Retinal pigment epithelial cell (primary cell): Measurements from ENCODE around the gene MAST4.

Experiments
- DNase-seq: peaks from one replicate; pipeline ENCODE4 v3.0.0-alpha.2; 2010; ENCODE audit warnings: low read depth
- H3K4me3 ChIP-seq: 2 replicates; pipeline ENCODE4 v1.5.1; 2011; ENCODE audit warnings: mild to moderate bottlenecking, low read length, control low read depth, moderate library complexity
- TF ChIP-seq, protein P1 (sequence below): conservative IDR thresholded peaks from 2 replicates; pipeline ENCODE4 v1.5.1; 2011; ENCODE audit warnings: low read depth, low read length, control low read depth, inconsistent platforms

The MAST4 gene

DNA sequence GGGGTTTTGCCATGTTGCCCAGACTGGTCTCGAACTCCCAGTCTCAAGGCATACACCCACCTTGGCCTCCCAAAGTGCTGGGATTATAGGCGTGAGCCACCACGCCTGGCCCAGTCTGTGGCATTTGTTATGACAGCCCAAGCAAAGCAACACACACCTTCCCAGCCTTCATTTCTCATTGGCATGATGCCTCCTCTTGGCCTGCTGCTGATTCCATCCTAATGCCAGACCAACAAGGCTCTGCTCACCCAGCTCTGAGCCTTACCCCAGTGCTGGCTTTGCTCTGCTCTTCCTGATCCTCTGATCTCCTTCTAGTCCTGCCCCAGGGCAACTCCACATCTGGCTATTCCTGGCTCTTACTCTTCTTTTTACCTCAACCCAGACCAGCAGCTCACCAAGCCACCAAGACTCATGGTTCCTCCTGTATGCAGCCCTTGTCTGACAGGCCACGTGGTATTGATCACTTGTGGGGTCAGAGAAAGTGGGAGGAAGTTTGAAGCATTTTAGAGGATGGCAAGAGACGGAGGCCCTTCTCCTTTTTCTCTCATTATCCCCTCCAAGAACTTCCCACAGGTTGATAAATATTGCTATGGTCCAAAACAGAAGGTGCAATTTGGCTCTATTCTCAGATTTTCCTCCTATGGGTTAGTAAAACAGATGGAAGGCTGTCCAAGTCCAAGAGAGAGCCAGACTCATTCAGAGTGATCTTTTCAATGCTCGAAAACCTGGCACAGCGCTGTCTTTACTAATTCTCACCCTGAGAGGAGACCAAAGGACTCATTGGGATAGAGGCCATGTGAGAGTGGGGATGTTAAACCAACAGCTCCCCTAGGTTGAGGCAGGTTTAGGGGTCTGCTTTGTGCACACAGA is 599.4 kb downstream of the MAST4 start:
- no peak overlapping the region for H3K4me3 ChIP-seq
- TF ChIP-seq, protein P1, sequence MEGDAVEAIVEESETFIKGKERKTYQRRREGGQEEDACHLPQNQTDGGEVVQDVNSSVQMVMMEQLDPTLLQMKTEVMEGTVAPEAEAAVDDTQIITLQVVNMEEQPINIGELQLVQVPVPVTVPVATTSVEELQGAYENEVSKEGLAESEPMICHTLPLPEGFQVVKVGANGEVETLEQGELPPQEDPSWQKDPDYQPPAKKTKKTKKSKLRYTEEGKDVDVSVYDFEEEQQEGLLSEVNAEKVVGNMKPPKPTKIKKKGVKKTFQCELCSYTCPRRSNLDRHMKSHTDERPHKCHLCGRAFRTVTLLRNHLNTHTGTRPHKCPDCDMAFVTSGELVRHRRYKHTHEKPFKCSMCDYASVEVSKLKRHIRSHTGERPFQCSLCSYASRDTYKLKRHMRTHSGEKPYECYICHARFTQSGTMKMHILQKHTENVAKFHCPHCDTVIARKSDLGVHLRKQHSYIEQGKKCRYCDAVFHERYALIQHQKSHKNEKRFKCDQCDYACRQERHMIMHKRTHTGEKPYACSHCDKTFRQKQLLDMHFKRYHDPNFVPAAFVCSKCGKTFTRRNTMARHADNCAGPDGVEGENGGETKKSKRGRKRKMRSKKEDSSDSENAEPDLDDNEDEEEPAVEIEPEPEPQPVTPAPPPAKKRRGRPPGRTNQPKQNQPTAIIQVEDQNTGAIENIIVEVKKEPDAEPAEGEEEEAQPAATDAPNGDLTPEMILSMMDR: no peak
- no peak for DNase-seq

DNA sequence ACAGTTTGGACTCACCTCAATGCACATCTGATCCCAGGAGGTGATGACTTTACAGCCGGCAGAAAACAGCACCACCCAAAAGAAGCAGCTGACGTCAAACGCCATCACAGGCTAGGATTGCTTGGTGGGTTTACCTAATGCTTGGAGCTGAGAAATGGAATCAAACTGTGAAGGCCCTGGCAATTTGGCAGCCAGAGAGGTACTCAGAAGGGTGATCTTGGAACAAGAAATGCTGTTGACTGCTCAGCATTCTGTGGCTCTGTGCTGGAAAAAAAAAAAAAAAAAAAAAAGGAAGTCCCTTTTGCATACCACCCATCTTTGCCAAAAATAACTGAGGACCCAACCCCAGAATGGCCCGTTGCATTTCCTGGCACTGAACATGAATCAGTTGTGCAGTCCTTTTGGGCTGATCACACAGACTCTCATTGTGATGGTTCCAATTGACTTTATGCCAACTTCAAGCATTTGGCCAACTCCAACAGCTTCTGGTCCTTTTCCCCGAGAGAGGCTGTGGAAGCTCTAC is 600.4 kb downstream of the MAST4 start, which contains the start of gene CD180:
Gene CD180 (minus strand): TSS at position 263 of the 523 bp plus-strand sequence. CDS start 158 bp downstream, at position 105.
- TF ChIP-seq, protein P1: no peak
- H3K4me3 ChIP-seq: no peak within 1 kb of the TSS
- no peak for DNase-seq

DNA sequence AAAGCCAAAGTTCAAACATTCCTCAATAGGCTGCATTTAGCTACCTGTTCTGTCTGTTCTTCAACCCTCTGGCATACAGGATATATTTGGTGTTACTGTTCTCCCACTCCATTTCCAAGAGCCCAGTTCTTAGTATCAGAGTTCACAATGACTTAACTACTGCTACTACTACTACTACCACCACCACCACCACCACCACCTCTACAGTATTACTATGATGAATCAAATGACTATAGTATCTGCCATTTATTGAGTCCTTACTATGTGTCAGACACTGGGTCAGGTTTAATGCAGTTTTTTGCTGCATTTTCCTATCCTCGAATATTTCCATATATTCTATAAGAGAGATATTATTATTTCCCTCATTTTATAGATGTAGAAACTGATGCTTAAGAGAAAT is 601.3 kb downstream of the MAST4 start:
- no peak overlapping the region for H3K4me3 ChIP-seq
- DNase-seq: no peak
- TF ChIP-seq, protein P1: no peak

DNA sequence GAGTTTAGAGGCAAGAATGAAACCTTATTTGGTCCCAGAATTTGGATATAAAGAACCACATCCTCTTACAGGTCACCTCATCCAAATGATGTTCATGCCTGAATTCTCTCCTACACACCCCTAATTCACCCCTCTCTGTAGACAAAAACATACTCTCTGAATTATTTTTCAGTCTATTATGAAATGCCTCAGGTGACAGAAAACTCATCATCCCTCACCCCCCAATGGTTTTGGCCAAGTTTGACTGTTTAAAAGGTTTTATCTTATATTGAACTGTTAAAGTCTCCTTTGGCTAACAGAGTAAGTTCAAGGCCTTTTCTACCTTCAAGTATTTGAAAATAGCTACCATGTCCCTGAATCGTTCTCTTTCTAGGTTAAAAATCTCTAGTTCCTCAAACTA is 602.7 kb downstream of the MAST4 start:
- no peak for DNase-seq
- TF ChIP-seq, protein P1: no peak
- no peak overlapping the region for H3K4me3 ChIP-seq

DNA sequence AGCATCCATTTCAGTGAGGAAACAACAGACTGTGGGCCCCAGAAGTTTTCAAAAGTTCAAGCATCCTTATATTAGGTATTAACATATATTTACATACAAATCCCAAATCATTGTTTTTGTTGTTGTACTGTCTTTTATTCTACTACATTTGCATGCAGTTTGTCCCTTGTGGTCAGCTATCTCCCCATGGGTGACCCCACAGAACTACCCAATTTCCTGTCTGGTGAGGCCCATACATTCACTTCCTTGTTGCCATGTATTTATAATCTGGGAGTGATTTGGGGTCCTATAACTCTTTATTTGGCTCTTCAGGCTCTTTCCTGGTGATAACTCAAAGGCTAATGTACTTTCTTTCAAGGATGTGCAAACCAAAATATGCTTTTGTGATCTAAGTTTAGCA is 603.7 kb downstream of the MAST4 start:
- no peak for DNase-seq
- H3K4me3 ChIP-seq: no peak overlapping the region
- TF ChIP-seq, protein P1: no peak

DNA sequence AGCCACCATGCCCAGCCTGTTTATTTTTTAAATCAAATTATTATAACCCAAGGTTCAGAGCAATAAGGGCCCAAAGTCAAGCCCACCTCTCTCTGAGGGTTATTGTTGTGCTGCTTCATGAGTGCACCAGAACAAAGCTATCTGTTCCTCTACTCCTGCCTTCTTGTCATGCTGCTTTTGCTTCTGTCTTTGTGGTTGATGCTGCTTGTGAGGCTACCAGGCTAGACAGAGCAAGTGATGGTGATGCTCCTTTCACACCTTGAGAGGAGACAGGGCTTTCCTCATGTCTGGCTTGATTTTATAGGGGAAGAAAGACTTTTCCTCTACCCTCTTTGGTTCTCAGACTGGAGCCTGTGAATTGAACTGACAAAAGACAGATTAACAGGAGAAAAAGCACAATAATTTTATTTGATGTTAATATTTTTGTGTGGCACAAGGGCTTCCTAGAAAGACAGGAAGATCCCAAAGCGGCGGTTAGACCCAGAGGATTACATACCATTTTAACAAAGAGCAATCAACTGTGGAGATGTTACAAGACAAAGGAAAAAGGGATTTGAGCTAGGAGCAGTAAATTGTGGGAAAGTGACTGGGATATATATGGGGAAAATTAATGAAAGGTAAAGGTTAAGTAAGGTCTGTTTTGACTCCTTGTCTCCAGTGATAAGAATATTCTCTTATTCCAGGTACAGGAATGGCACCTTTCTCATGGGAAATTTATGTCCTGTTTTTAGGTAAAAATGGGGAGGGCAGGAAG is 604.8 kb downstream of the MAST4 start:
- H3K4me3 ChIP-seq: no peak overlapping the region
- no peak for DNase-seq
- TF ChIP-seq, protein P1: no peak
